ENCODE results near the gene ROM1. TPM values are rescaled to one million over a fixed set of nuclear protein-coding genes. Genes with fewer than 3 reads are reported as not detected.
A peak's percentile ranks its signal among the peaks of the same experiment; 100 is the strongest.

ROM1 gene
- polyA plus RNA-seq, 1 donor (not counting 4 experiments of a cell fraction or from before 2014, with no cell fraction given): 1.5 TPM

DNA sequence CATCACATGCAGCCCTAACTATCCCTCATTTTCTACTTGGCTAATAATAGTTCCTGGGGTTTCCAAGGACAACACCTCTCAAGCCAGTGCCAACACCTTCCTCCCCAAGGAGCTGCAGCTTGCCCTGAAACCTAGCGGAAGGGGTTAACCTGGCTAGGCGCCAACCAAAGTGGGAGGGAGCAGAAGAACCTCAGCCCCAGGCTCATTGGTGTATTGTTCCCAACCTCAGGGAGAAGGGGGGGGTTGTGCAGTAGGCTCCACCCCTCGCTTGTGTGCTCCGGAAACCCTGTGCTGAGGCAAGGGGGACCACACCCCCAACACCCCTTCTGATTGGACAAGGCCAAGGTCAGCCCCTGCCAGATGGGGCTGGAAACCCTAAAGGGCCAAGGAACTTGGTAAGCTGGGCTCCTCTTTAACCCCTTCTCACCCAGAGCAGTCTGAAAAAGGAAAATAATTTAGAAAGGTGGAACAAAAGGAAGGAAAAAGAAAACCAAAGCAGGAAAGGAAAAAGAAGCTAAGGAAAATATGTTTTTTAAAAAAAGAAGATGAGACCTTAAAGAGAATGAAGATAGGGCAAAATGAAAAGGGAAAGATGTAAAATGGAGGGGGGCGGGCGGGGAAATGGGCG, 13.9 kb upstream of the ROM1 start:
- Histone ChIP-seq H3K4me3 (ENCODE audit: control insufficient read depth in 2 of 3, extremely low read depth in 1 of 3, insufficient read depth in 2 of 3, low read depth in 1 of 3, low read length in 3 of 3) (peak overlapping the region; percentile 77 to 99 (median 86)), H3K9me1 (ENCODE audit: control insufficient read depth, extremely low read depth, insufficient read depth, low read length) (no peaks in the 10 kb centered on the region), H3K27ac (ENCODE audit: control insufficient read depth, insufficient read depth, low read length) (peak overlapping the region; percentile 95), H3K27me3 (ENCODE audit: control insufficient read depth, extremely low read depth, insufficient read depth, low read length) (no peaks in the 10 kb centered on the region), H2AFZ (ENCODE audit: control insufficient read depth, low read length) (no peak overlapping the region), H3K4me1 (ENCODE audit: control insufficient read depth, extremely low read depth, insufficient read depth, low read length) (peaks cover 14% of the 10 kb centered on the region), H3K9me3 (ENCODE audit: control insufficient read depth, low read depth, low read length) (no peaks in the 10 kb centered on the region), H3K79me2 (ENCODE audit: control insufficient read depth, insufficient read depth, low read length) (peaks cover 48% of the 10 kb centered on the region), H3K4me2 (ENCODE audit: control insufficient read depth, extremely low read depth, insufficient read depth, low read depth, low read length) (peak overlapping the region; percentile 99), H3K36me3 (ENCODE audit: control insufficient read depth in 2 of 2, extremely low read depth in 1 of 2, insufficient read depth in 2 of 2, low read length in 2 of 2) (peaks cover 43 to 47% of the 10 kb centered on the region in 2 experiments), H3K9ac (ENCODE audit: control insufficient read depth, extremely low read depth, insufficient read depth, low read length) (peak overlapping the region; percentile 95), H4K20me1 (ENCODE audit: control insufficient read depth, extremely low read depth, insufficient read depth, low read length) (no peaks in the 10 kb centered on the region)
- no peak for TF ChIP-seq EZH2 (IDR thresholded peaks at IDR 0.05; ENCODE audit: low read length)
- TF ChIP-seq CTCF (optimal IDR thresholded peaks at IDR 0.05 in 1 of 3, IDR thresholded peaks at IDR 0.05 in 1 of 3, conservative IDR thresholded peaks at IDR 0.05 in 1 of 3; ENCODE audit: extremely low read depth in 1 of 3, insufficient read depth in 2 of 3, low read length in 3 of 3): no peak
- dilution Hi-C loops (cut with MboI; ENCODE audit: extremely low pct_ligation_motif_present, low sequenced_read_pairs): no loop called here
- FAIRE-seq (peak; percentile 62), DNase-seq (ENCODE audit: low read depth, low spot score) (peak; percentile 99)

DNA sequence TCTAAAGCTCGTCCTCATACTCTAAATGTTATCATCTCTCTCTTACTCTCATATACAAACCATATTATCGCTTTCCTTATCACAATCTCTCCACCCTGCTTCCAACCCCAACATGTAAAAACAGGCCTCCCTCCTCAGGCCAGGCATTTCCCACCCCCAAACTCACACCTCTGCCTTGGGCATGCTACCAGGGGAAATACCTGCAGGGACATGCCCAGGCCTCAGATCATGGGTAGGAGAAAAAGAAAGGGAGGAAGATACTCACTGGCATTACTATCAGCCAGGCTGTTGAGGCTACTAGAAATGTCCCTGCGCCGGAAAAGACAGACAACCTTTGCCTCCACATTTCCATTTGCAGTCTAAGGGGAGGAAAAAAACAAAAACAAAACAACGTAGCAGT, 13.2 kb upstream of the ROM1 start:
- Histone ChIP-seq H3K4me3 (ENCODE audit: control insufficient read depth in 2 of 3, extremely low read depth in 1 of 3, insufficient read depth in 2 of 3, low read depth in 1 of 3, low read length in 3 of 3) (peak overlapping the region; percentile 77 to 99 (median 86)), H3K27me3 (ENCODE audit: control insufficient read depth, extremely low read depth, insufficient read depth, low read length) (no peaks in the 10 kb centered on the region), H3K79me2 (ENCODE audit: control insufficient read depth, insufficient read depth, low read length) (peaks cover 48% of the 10 kb centered on the region), H3K9me1 (ENCODE audit: control insufficient read depth, extremely low read depth, insufficient read depth, low read length) (no peaks in the 10 kb centered on the region), H3K4me1 (ENCODE audit: control insufficient read depth, extremely low read depth, insufficient read depth, low read length) (peaks cover 14% of the 10 kb centered on the region), H3K9ac (ENCODE audit: control insufficient read depth, extremely low read depth, insufficient read depth, low read length) (peak overlapping the region; percentile 95), H3K9me3 (ENCODE audit: control insufficient read depth, low read depth, low read length) (no peaks in the 10 kb centered on the region), H3K36me3 (ENCODE audit: control insufficient read depth in 2 of 2, extremely low read depth in 1 of 2, insufficient read depth in 2 of 2, low read length in 2 of 2) (peaks cover 40 to 42% of the 10 kb centered on the region in 2 experiments), H3K4me2 (ENCODE audit: control insufficient read depth, extremely low read depth, insufficient read depth, low read depth, low read length) (peak overlapping the region; percentile 99), H3K27ac (ENCODE audit: control insufficient read depth, insufficient read depth, low read length) (peak overlapping the region; percentile 95), H4K20me1 (ENCODE audit: control insufficient read depth, extremely low read depth, insufficient read depth, low read length) (no peaks in the 10 kb centered on the region), H2AFZ (ENCODE audit: control insufficient read depth, low read length) (peak overlapping the region; percentile 41)
- FAIRE-seq: peak; percentile 87
- no peak for TF ChIP-seq EZH2 (IDR thresholded peaks at IDR 0.05; ENCODE audit: low read length)
- TF ChIP-seq CTCF (optimal IDR thresholded peaks at IDR 0.05 in 1 of 3, IDR thresholded peaks at IDR 0.05 in 1 of 3, conservative IDR thresholded peaks at IDR 0.05 in 1 of 3; ENCODE audit: extremely low read depth in 1 of 3, insufficient read depth in 2 of 3, low read length in 3 of 3): no peak
- DNase-seq (ENCODE audit: low read depth, low spot score): peak; percentile 92
- dilution Hi-C loops (cut with MboI; ENCODE audit: extremely low pct_ligation_motif_present, low sequenced_read_pairs): no loop called here

All from keratinocyte (primary cell).